Caco-2 (cell line): ENCODE measurements around the gene KIRREL3. TPM values are rescaled to one million over a fixed set of nuclear protein-coding genes. Genes with fewer than 3 reads are reported as not detected.

Experiments used
- BruUV-seq: library from RNA; stranded (reverse); fragments of 400-500 nt; replicated peaks from 2 replicates; lab custom pipeline; 2021; lab: Mats Ljungman, UMichigan
- CTCF ChIA-PET: fragments of 300-600 bp; sonication (Branson Sonifier 250); formaldehyde crosslinking; loops from one replicate; lab custom pipeline; 2022; ENCODE audit warnings: antibody characterized with exemption; lab: Charles Lee
- POLR2A ChIA-PET: fragments of 300-600 bp; sonication (Branson Sonifier 250); formaldehyde crosslinking; loops from one replicate; lab custom pipeline; 2022; ENCODE audit warnings: antibody characterized with exemption; lab: Charles Lee
- DNase-seq, 2 experiments: peaks; one replicate each; pipeline versions ENCODE4 v3.0.0 to v3.0.0-alpha.2; 2020 to 2022
- H3K27me3 ChIP-seq: replicated peaks from 2 replicates; pipeline ENCODE4 v1.6.0; 2011; ENCODE audit warnings: low read length; ENCODE audit not compliant: control insufficient read depth, insufficient read depth
- H3K36me3 ChIP-seq: 2 replicates; pipeline ENCODE4 v1.5.1; 2011; ENCODE audit warnings: low read length; ENCODE audit not compliant: control insufficient read depth, insufficient read depth
- H3K4me1 ChIP-seq: fragments of 250-450 bp; sonication (Bioruptor Pico); 2 replicates; pipeline ENCODE4 v1.5.1; 2020; ENCODE audit warnings: mild to moderate bottlenecking
- H3K4me3 ChIP-seq: 2 replicates; pipeline ENCODE4 v1.5.1; 2011; ENCODE audit warnings: low read depth, mild to moderate bottlenecking, control low read depth, low read length
- H3K9me3 ChIP-seq: fragments of 250-450 bp; sonication (Bioruptor Pico); 2 replicates; pipeline ENCODE4 v1.5.1; 2020; ENCODE audit warnings: mild to moderate bottlenecking, moderate library complexity
- H3K27ac Mint-ChIP-seq: one replicate; pipeline ENCODE4 v1.8.0; 2022; ENCODE audit warnings: mixed read lengths; ENCODE audit not compliant: unreplicated experiment
- H3K27me3 Mint-ChIP-seq: one replicate; pipeline ENCODE4 v1.8.0; 2022; ENCODE audit warnings: mixed read lengths; ENCODE audit not compliant: insufficient read depth, unreplicated experiment
- H3K36me3 Mint-ChIP-seq: one replicate; pipeline ENCODE4 v1.8.0; 2022; ENCODE audit warnings: mild to moderate bottlenecking, mixed read lengths; ENCODE audit not compliant: insufficient read depth, unreplicated experiment
- H3K4me1 Mint-ChIP-seq: one replicate; pipeline ENCODE4 v1.8.0; 2022; ENCODE audit warnings: low read depth, mixed read lengths; ENCODE audit not compliant: unreplicated experiment
- H3K4me3 Mint-ChIP-seq: one replicate; pipeline ENCODE4 v1.8.0; 2022; ENCODE audit warnings: mild to moderate bottlenecking, moderate library complexity, mixed read lengths; ENCODE audit not compliant: unreplicated experiment
- H3K9me3 Mint-ChIP-seq: one replicate; pipeline ENCODE4 v1.8.0; 2022; ENCODE audit warnings: mixed read lengths; ENCODE audit not compliant: unreplicated experiment
- intact Hi-C: fragments of 100-400 bp; cut with micrococcal nuclease; formaldehyde crosslinking; loops from one replicate; pipeline ENCODE4 v1.10.0; 2022; ENCODE audit not compliant: unreplicated experiment
- total RNA-seq: library from RNA; stranded (reverse); gene quantifications from 2 replicates; pipeline ENCODE4 v1.2.3, GENCODE V29; 2022
- TF ChIP-seq, protein P1 (sequence below), 2 experiments: fragments of 200-600 bp in 1 of 2; IDR thresholded peaks; 1 replicate in 1 of 2; 2 replicates in 1 of 2; pipeline versions ENCODE4 v1.5.1 to v1.8.0; 2011 to 2022; ENCODE audit warnings: antibody characterized with exemption in 1 of 2, control low read depth in 1 of 2, inconsistent platforms in 1 of 2, low read depth in 1 of 2, low read length in 1 of 2, mild to moderate bottlenecking in 1 of 2, moderate library complexity in 1 of 2; ENCODE audit not compliant: insufficient read depth in 1 of 2, severe bottlenecking in 1 of 2, unreplicated experiment in 1 of 2

KIRREL3 gene
- total RNA-seq, 1 experiment from 2014 or later, result not detected

DNA sequence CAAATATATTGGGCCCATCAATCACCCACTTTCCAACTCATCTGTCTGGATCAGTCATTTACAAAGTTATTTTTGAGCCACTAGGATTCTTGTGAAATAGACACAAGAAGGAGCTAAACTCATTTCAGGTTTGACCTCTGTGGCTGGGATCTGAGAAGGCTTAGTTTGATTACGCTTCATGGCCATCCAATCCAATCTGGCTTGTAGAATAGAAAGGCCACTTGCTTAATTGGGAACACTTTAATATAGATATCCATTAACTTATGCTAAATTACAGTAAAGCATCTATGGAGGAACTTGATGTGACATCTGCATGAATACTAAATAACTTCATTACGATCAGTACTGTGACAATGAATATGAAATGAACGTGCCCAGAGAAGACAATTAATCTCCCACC lies 360.9 kb downstream of the KIRREL3 start:
- H3K4me1 ChIP-seq, result no peaks in the 10 kb centered on the region; the same call in 1 of the 2 replicates
- BruUV-seq, result no TSS peak
- no peak overlapping the region for H3K4me3 ChIP-seq
- Mint-ChIP-seq H3K9me3 (no peaks in the 10 kb centered on the region), H3K27me3 (peaks cover 16% of the 10 kb centered on the region), H3K4me3 (no peak overlapping the region), H3K4me1 (no peaks in the 10 kb centered on the region), H3K36me3 (no peaks in the 10 kb centered on the region), H3K27ac (no peak overlapping the region)
- POLR2A ChIA-PET, result no interaction called here
- no peaks in the 10 kb centered on the region for H3K36me3 ChIP-seq
- no peaks in the 10 kb centered on the region; the same call in 1 of the 2 replicates for H3K27me3 ChIP-seq
- no peaks in the 10 kb centered on the region for H3K9me3 ChIP-seq
- intact Hi-C loops, result no loop called here
- no peak for DNase-seq
- CTCF ChIA-PET, result interaction anchor here (0.6 kb wide), 2 partner anchors 77 to 1803 kb away, joined by 4 to 10 read pairs; no protein-coding TSS in a partner anchor
- TF ChIP-seq, protein P1, sequence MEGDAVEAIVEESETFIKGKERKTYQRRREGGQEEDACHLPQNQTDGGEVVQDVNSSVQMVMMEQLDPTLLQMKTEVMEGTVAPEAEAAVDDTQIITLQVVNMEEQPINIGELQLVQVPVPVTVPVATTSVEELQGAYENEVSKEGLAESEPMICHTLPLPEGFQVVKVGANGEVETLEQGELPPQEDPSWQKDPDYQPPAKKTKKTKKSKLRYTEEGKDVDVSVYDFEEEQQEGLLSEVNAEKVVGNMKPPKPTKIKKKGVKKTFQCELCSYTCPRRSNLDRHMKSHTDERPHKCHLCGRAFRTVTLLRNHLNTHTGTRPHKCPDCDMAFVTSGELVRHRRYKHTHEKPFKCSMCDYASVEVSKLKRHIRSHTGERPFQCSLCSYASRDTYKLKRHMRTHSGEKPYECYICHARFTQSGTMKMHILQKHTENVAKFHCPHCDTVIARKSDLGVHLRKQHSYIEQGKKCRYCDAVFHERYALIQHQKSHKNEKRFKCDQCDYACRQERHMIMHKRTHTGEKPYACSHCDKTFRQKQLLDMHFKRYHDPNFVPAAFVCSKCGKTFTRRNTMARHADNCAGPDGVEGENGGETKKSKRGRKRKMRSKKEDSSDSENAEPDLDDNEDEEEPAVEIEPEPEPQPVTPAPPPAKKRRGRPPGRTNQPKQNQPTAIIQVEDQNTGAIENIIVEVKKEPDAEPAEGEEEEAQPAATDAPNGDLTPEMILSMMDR (IDR thresholded peaks at IDR 0.05; ENCODE audit: insufficient read depth in 1 of 2, low read depth in 1 of 2, low read length in 1 of 2, severe bottlenecking in 1 of 2, unreplicated experiment in 1 of 2), result no peak

DNA sequence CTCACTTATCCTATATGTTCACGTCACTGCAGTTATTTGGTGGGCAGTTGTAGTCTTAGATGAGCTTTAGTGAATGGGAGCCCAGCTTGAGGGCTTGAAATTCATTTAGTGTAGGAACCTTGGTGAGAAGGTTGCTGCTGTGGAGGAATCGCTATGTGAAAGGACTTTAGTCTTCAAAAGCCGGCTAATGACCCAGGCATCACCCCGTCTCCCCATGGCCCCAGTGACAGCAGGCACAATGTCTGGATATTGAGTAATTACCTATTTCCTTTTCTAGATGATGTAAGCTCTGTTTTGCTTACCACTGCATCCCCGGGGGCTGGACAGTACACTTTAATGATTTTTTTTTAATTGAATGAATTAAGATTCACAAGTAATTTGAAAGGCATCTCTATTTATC lies 361.9 kb downstream of the KIRREL3 start:
- ChIA-PET POLR2A (no interaction called here), CTCF (no interaction called here)
- TF ChIP-seq, protein P1 (IDR thresholded peaks at IDR 0.05; ENCODE audit: insufficient read depth in 1 of 2, low read depth in 1 of 2, low read length in 1 of 2, severe bottlenecking in 1 of 2, unreplicated experiment in 1 of 2), result no peak
- Histone ChIP-seq H3K36me3 (no peaks in the 10 kb centered on the region), H3K4me3 (no peak overlapping the region), H3K27me3 (no peaks in the 10 kb centered on the region; the same call in 1 of the 2 replicates), H3K4me1 (no peaks in the 10 kb centered on the region; the same call in 1 of the 2 replicates), H3K9me3 (no peaks in the 10 kb centered on the region)
- intact Hi-C loops, result no loop called here
- H3K4me1 Mint-ChIP-seq, result no peaks in the 10 kb centered on the region
- no TSS peak for BruUV-seq
- H3K36me3 Mint-ChIP-seq, result no peaks in the 10 kb centered on the region
- no peak overlapping the region for H3K27ac Mint-ChIP-seq
- peaks cover 17% of the 10 kb centered on the region for H3K27me3 Mint-ChIP-seq
- DNase-seq, result no peak
- H3K4me3 Mint-ChIP-seq, result no peak overlapping the region
- H3K9me3 Mint-ChIP-seq, result no peaks in the 10 kb centered on the region

DNA sequence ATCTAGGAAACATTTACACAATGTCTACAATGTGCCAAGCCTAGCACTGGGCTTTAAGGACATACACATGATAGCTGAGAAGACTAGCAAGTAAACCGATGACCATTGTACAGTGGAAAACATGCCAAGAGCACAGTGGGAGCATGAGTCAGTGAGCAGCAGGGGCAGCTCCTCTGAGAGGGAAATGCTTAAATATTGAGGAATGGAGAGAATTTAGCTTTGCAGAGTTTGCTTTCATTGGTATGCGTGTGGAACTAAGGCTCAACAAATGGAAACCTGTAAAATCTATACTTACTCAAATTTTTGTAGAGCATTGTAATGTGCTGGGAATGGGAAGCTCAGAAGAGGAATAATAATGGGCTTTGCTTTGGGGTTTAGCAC lies 362.8 kb downstream of the KIRREL3 start:
- H3K4me1 ChIP-seq, result no peaks in the 10 kb centered on the region; the same call in 1 of the 2 replicates
- Mint-ChIP-seq H3K9me3 (no peaks in the 10 kb centered on the region), H3K27me3 (peaks cover 20% of the 10 kb centered on the region), H3K27ac (no peak overlapping the region), H3K36me3 (no peaks in the 10 kb centered on the region), H3K4me3 (no peak overlapping the region), H3K4me1 (no peaks in the 10 kb centered on the region)
- intact Hi-C loops, result no loop called here
- no peaks in the 10 kb centered on the region for H3K9me3 ChIP-seq
- BruUV-seq, result no TSS peak
- H3K36me3 ChIP-seq, result no peaks in the 10 kb centered on the region
- no peaks in the 10 kb centered on the region; the same call in 1 of the 2 replicates for H3K27me3 ChIP-seq
- no peak overlapping the region for H3K4me3 ChIP-seq
- ChIA-PET POLR2A (no interaction called here), CTCF (no interaction called here)
- DNase-seq, result no peak
- TF ChIP-seq, protein P1 (IDR thresholded peaks at IDR 0.05; ENCODE audit: insufficient read depth in 1 of 2, low read depth in 1 of 2, low read length in 1 of 2, severe bottlenecking in 1 of 2, unreplicated experiment in 1 of 2), result no peak
